Inferior parietal cortex (tissue), 1 donor: Measurements from ENCODE around the gene GRK2.
"Not testable (repeated sequence)": the region's sequence is repeated elsewhere in the genome, so short reads cannot be mapped to it uniquely, and the experiment has no call there.

Experiments used
- DNase-seq: peaks from one replicate; pipeline ENCODE4 v3.0.0-alpha.2; 2016; ENCODE audit errors: extremely low spot score

The GRK2 gene

DNA sequence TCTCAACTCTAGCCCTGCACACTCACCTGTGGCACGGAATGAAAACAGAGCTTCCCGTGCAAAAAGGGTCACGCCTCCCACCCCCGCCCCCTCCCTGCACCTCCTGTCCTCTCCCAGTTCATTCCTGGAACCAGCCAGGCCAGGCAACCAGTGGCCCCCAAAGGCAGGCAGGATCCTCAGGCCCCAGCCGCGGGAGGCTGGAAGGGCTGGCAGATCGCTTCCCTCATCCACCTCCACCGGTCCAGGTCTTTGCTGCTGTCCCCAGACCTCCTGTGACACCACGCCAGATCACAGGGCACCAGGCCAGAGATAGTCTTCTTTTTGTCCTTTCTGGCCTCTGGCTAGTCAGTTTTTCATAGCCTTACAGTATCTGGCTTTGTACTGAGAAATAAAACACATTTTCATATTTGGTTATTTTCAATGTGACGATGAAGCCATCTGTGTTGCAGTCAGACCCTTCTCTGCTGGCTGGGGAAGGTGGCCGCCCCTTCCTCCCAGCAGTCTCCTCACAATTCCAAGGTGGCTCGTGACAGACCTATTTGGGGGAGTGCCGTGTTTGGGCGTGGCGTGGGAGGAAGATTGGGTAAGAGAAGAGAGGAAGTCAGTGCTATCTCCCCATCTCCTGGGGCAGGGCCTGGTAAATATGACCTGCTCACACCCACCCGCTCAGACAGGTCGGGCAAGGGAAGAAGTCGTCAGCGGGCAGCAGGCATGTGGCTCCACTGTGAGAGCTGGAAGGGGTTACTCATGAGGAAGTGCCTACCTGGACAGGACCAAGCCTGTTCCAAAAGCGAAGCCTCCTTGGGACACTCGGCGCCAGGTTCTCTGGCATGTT lies 46.1 kb downstream of the GRK2 start:
- DNase-seq, result no peak

DNA sequence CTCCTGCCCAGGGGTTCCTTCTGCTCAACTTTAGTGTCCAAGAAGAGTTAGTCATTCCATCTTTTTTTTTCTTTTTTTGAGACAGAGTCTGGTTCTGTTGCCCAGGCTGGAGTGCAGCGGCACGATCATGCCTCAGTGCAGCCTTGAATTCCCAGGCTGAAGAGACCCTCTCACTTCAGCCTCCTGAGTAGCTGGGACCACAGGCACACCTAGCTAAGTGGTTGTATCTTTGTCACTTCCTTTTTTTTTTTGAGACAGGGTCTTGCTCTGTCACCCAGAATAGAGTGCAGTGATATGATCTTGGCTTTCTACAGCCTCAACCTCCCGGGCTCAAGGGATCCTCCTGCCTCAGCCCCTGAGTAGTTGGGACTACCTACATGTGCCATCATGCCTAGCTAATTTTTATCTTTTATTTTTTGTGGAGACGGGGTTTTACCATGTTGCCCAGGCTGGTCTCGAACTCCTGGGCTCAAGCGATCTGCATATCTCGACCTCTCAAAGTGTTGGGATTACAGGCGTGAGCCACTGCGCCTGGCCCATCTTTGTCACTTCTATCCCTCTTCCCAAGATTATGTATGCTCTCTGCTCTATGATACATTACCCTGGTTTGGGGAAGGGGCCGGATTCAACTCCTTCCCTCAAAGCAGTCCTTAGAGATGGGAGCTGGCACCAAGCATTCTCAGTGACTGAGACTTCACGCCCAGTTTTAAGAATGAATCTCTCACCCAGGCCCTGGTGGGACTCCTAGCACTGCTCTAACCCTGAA lies 47.0 kb downstream of the GRK2 start:
- no peak for DNase-seq

DNA sequence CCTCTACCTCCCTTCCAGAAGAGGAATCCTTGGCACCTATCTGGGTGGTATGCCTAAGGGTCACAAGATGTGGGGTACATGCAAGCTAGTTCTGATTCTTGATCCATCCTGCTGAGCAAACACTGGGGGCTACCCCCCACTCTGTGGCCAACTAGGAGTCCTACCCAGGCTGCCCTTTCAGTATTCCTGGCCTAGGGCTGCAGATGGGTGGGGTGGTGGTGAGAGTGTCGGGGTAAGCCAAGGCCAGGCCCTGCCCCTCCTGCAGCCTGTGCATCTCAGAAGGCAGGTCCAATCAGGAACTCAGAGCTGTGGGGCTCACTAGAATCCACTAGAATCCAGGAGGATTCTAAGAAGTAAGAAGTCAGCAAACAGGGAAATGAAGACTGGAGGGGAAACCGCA lies 47.9 kb downstream of the GRK2 start:
- DNase-seq, result no peak

DNA sequence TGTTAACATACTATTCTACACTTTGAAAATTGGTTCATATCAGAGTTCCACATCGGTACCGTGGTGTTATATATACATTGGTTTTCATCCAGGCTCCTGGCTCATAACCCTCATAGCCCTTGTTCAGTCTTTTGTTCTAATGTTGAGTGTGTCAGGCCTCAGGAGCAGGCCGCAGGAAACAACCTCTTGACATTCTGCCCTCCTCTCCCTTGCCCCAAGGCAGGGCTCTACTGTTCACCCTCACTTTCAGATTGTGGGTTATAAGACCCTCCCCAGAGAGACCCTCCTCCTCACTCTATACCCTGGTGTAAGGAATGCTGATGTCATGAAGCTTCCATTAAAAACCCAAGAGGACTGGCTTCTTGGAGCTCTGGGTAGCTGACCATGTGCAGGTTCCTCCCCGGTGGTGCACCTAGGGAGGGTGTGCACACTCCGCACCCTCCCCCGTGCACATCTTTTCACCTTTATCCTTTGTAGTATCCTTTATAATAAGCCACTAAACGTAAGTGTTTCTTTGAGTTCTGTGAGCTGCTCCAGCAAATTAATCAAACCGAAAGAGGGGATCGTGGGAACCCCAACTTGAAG lies 49.1 kb downstream of the GRK2 start:
- DNase-seq, result no peak

DNA sequence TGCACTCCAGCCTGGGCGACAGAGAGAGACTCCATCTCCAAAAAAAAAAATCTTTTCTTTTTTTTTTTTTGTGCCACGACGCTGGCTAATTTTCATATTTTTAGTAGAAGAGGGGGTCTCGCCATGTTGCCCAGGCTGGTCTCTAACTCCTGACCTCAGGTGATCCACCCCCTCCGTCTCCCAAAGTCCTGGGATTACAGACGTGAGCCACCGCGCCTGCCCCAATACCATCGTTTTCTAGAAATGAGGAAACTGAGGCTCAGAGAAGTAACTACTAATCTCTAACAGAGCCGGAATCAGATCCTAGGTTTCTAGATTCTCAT lies 50.6 kb downstream of the GRK2 start:
- DNase-seq, result no peak

DNA sequence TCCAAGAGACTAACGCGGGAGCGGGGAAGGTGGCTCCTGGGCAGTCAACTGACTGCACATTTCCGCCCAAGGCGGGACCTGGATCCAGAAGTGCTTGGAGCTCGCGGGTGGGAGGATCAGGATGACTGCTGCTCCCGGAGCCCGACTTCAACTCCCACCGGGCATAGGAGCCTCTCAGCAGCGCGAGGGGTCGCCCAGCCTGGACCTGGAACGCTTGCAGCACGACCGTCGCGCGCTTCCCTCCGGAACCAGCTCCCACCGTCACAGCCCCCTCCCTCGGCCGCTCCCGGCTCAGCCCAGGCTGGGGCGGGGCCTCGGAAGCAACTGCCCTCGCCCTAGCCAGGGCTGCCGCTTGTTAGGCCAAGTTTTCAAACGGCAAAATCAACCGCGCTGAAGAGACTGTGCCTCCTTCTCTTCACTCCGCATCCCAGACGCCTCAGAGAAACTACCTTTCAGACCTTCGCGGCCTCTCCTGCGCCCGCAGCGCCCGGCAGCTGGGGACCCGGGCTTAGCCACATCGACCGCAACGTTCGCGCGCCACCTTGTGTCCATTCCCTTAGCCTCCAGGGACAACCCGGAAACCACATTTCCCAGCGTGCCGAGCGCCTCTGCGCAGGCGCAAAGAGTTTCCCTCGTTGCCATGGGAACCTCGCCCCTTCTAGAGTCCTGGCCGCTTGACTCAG lies 51.1 kb downstream of the GRK2 start:
- peak; percentile 99 for DNase-seq

DNA sequence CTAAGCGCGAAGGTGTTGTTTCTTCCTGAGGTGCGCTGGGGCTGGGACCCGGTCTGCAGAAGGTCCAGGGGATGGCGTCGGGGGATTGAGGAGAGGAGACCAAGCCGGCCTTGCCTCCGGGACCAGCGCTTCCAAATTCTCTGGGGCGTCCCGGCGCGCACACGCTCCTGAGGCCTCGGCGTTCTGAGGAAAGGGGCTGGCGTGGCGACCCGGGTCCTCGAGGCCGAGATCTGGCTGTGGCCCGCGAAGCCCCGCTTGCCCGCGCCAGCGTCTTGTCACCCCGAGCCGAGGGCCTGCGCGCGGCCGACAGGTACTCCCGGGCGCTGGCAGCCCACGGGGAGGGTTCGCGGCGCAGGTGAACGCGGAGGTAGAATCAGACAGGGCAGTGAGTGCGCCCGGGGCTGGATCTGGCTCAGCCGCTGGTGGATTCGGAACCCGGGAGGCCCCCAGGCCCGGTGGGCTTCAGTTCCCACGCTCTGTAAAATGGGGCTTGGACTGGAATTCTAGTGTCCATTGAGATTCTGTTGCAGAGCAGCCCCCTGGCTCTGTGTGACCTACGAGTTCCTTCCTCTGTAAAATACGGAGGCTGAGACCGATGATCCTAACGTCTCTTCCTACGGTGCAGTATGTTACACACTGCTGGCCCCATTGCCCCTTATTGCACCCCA lies 51.7 kb downstream of the GRK2 start:
- DNase-seq, result no peak

DNA sequence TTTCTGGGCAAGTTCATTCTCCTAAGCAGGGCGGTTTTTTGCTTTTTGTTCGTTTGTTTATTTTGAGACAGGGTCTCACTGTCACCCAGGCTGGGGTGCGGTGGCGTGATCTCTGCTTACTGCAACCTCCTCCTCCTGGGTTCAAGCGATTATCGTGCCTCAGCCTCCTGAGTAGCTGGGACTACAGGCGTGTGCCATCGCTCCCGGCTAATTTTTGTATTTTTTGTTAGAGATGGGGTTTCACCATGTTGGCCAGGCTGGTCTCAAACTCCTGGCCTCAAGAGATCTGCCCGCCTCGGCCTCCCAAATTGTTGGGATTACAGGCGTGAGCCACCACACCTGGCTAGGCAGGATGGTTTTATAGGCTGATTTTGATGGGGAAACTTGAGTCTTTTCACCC lies 52.6 kb downstream of the GRK2 start:
- not testable (repeated sequence) for DNase-seq

DNA sequence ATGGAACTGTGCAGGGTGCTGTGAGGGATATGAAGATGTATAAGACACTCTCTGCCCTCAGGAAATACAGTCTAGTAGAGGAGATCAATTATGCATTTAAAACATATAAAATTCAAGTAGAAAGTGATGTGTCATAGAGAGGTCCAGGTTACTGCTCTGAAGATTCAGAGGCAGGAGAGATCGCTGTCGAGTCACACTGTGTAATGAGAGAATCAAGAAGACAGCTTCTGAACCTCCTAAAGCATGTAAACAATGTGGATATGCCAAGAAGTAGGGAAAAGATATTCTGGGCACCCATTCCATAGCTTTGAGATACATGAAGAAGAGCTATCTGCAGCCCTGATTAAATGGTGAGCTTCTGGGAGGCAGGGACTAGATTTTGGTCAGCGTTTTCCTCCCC lies 53.7 kb downstream of the GRK2 start:
- DNase-seq, result no peak

DNA sequence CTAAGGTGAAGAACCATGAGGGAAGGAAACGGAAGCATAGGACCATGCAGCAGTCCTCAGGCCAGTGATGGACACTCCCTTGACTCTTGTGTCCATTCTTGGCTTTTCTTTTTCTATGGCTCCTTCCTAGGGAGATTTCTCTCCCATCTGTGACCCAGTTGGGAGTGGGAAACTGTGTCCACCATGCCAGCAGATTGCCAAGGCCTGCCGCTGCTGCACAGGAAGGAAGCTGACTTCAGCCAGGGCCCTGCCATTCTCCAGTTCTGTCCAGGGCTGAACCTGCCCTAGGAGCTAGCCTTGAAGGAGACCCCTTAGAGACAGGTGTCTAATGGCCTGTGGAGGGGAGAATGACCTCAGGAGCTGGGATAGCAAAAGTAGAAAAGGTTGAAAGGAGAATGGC lies 54.4 kb downstream of the GRK2 start:
- no peak for DNase-seq

DNA sequence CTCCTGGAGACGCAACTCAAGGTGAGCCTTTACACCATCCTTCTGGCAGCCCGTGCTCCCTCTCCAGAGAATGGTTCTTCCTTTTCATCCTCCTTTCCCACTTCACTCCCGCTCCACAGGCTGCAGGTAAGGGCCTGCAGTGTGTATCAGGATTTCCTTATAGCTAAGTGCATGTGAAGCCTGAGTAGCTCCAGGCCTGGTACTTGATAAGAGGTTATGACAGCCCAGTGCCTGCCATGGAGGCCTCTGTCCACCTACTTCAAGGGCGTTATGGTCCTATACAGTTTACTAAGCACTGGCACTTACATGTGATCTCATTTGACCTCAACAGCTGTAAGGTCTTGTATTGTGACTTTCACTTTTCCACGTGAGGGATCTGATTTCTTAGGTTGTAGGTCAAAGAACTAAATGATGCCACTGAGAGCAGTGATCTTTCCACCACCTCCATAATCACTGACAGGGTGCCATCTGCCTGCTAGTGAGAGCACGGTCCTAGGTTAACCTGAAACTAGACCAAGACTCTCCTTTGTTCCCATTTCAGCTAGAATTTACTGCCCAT lies 55.1 kb downstream of the GRK2 start:
- no peak for DNase-seq

DNA sequence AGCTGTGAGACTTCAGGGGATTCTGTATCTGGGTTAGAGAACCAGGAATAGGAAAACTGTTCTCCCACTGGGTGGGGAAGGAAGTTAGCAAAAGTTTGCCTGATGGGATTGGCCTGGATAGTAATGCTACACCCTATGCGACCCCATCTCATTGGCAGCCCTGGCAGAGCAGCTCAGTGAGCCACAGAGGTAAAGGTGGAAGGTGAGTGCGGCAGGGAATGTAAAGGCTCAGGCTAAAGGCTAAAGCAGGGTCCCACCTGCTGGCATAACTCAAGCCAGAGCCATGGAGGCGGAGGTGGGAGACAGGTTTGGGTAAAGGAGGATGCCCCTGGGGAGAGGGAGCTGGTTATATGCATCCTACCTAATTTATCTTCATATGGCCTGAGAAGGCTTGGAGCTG lies 55.8 kb downstream of the GRK2 start:
- no peak for DNase-seq

DNA sequence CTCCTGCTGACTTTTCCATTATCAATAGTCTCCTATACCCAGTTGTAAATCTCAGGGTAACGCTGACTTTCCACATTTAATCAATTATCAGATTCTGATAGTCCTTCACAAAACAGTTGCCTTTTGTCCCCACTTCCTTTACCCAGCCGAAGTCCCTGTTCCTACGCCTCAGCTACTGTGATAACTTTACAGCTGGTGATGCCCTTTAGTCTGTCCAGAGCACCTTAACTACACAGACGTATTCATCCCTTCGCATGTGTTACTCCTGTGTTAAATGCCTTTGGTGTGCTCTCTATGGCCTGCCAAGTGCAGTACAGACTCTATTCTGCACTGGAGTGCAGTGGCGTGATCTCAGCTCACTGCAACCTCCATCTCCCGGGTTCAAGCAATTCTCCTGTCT lies 57.3 kb downstream of the GRK2 start:
- DNase-seq, result no peak

DNA sequence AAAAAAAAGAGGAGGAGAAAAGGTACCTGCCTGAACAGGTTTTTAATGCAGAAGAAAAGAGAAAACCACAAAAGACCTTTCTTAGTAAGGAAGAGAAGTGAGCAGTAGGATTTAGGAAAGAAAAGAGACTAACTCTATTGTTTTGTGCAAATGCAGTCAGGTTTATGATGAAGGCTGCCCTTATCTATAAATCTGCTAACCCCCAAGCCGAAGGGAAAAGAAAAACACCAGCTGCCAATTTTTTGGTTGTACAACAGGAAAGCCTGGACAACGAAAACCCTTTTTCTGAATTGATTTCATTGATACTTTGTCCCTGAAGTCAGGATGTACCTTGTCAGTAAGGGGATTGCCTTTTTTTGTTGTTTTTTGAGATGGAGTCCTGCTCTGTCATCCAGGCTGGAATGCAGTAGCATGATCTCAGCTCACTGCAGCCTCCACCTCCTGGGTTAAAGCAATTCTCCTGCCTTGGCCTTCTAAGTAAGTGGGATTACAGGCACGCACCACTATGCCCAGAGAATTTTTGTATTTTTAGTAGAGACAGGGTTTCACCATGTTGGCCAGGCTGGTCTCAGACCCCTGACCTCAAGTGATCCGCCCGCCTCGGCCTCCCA lies 65.9 kb downstream of the GRK2 start:
- no peak for DNase-seq
